ENCODE results near the gene WRAP53. TPM values are rescaled to one million over a fixed set of nuclear protein-coding genes. Genes with fewer than 3 reads are reported as not detected.

WRAP53 gene
- total and polyA plus RNA-seq, 4 donors: 3.6 to 7.3 (median 4.8) TPM

- DNase-seq (no peak), ATAC-seq (ENCODE audit: low FRiP score) (no peak)
- 88 to 89% methylated on average over 14 of the region's 14 CpGs for WGBS, 2 donors
- intact Hi-C loops (cut with DNase I): no loop called here
- peaks cover 3% of the 10 kb centered on the region for H3K9me3 ChIP-seq (ENCODE audit: control insufficient read depth, low read length)
- peaks cover 3 to 6% of the 10 kb centered on the region in 2 donors for H3K36me3 ChIP-seq (ENCODE audit: control insufficient read depth in 1 of 2, insufficient read depth in 2 of 2, low read length in 1 of 2)
- H3K4me3 ChIP-seq (ENCODE audit: low read length in 2 of 2): no peak overlapping the region
- H3K4me1 ChIP-seq (ENCODE audit: control insufficient read depth in 1 of 2, insufficient read depth in 2 of 2, low read length in 2 of 2): no peaks in the 10 kb centered on the region
- no peaks in the 10 kb centered on the region for H3K27me3 ChIP-seq (ENCODE audit: control insufficient read depth in 1 of 2, insufficient read depth in 2 of 2, low read length in 1 of 2)
- H3K27ac ChIP-seq (ENCODE audit: low read depth in 1 of 2, low read length in 2 of 2): no peak overlapping the region
Measured at GRCh38 chr17:7674934-7675333, 13.3 kb upstream of the WRAP53 start.

- H3K36me3 ChIP-seq (ENCODE audit: control insufficient read depth in 1 of 2, insufficient read depth in 2 of 2, low read length in 1 of 2): peaks cover 3 to 4% of the 10 kb centered on the region in 2 donors
- 75 to 86% methylated on average over 5 of the region's 5 CpGs for WGBS, 2 donors
- H3K27me3 ChIP-seq (ENCODE audit: control insufficient read depth in 1 of 2, insufficient read depth in 2 of 2, low read length in 1 of 2): no peaks in the 10 kb centered on the region
- H3K27ac ChIP-seq (ENCODE audit: low read depth in 1 of 2, low read length in 2 of 2): no peak overlapping the region
- intact Hi-C loops (cut with DNase I): no loop called here
- H3K4me3 ChIP-seq (ENCODE audit: low read length in 2 of 2): no peak overlapping the region
- ATAC-seq (ENCODE audit: low FRiP score) (no peak), DNase-seq (no peak)
- H3K9me3 ChIP-seq (ENCODE audit: control insufficient read depth, low read length): peaks cover 3% of the 10 kb centered on the region
- H3K4me1 ChIP-seq (ENCODE audit: control insufficient read depth in 1 of 2, insufficient read depth in 2 of 2, low read length in 2 of 2): no peaks in the 10 kb centered on the region
Measured at GRCh38 chr17:7676533-7676932, 11.7 kb upstream of the WRAP53 start.

GRCh38 chr17:7677388-7678067, 10.7 kb upstream of the WRAP53 start:
- DNase-seq: no peak
- Histone ChIP-seq H3K36me3 (ENCODE audit: control insufficient read depth in 1 of 2, insufficient read depth in 2 of 2, low read length in 1 of 2) (peaks cover 3 to 4% of the 10 kb centered on the region in 2 donors), H3K4me3 (ENCODE audit: low read length in 2 of 2) (no peak overlapping the region), H3K9me3 (ENCODE audit: control insufficient read depth, low read length) (peaks cover 3% of the 10 kb centered on the region), H3K27me3 (ENCODE audit: control insufficient read depth in 1 of 2, insufficient read depth in 2 of 2, low read length in 1 of 2) (no peaks in the 10 kb centered on the region), H3K4me1 (ENCODE audit: control insufficient read depth in 1 of 2, insufficient read depth in 2 of 2, low read length in 2 of 2) (no peaks in the 10 kb centered on the region), H3K27ac (ENCODE audit: low read depth in 1 of 2, low read length in 2 of 2) (no peak overlapping the region)
- intact Hi-C loops (cut with DNase I): no loop called here
- ATAC-seq (ENCODE audit: low FRiP score): no peak
- 68 to 72% methylated on average over 10 of the region's 10 CpGs for WGBS, 2 donors

- intact Hi-C loops (cut with DNase I): loop anchor here (5.0 to 10.0 kb wide), 3 partner anchors 58 to 470 kb away; partner anchors contain the start of genes SAT2 (in 2 of the 2) and PER1 (in 1 of the 2)
- 67 to 71% methylated on average over 15 of the region's 15 CpGs for WGBS, 2 donors
- no peaks in the 10 kb centered on the region for H3K27me3 ChIP-seq (ENCODE audit: control insufficient read depth in 1 of 2, insufficient read depth in 2 of 2, low read length in 1 of 2)
- ATAC-seq (ENCODE audit: low FRiP score): no peak
- no peaks in the 10 kb centered on the region for H3K36me3 ChIP-seq (ENCODE audit: control insufficient read depth in 1 of 2, insufficient read depth in 2 of 2, low read length in 1 of 2)
- H3K4me1 ChIP-seq (ENCODE audit: control insufficient read depth in 1 of 2, insufficient read depth in 2 of 2, low read length in 2 of 2): no peaks in the 10 kb centered on the region
- peak overlapping the region in 1 of 2 donors; percentile 50 for H3K27ac ChIP-seq (ENCODE audit: low read depth in 1 of 2, low read length in 2 of 2)
- DNase-seq: no peak
- no peaks in the 10 kb centered on the region for H3K9me3 ChIP-seq (ENCODE audit: control insufficient read depth, low read length)
- H3K4me3 ChIP-seq (ENCODE audit: low read length in 2 of 2): peak overlapping the region in 1 of 2 donors; percentile 48
Measured at GRCh38 chr17:7684851-7685532, 3.3 kb upstream of the WRAP53 start.

- 3 to 5% methylated on average over 44 of the region's 44 CpGs for WGBS, 2 donors
- no peaks in the 10 kb centered on the region for H3K36me3 ChIP-seq (ENCODE audit: control insufficient read depth in 1 of 2, insufficient read depth in 2 of 2, low read length in 1 of 2)
- H3K27me3 ChIP-seq (ENCODE audit: control insufficient read depth in 1 of 2, insufficient read depth in 2 of 2, low read length in 1 of 2): no peaks in the 10 kb centered on the region
- intact Hi-C loops (cut with DNase I): loop anchor here (5.0 to 10.0 kb wide), 3 partner anchors 58 to 469 kb away; partner anchors contain the start of genes SAT2 (in 2 of the 2) and PER1 (in 1 of the 2)
- peak overlapping the region; percentile 48 to 62 for H3K4me3 ChIP-seq (ENCODE audit: low read length in 2 of 2)
- no peaks in the 10 kb centered on the region for H3K9me3 ChIP-seq (ENCODE audit: control insufficient read depth, low read length)
- no peaks in the 10 kb centered on the region for H3K4me1 ChIP-seq (ENCODE audit: control insufficient read depth in 1 of 2, insufficient read depth in 2 of 2, low read length in 2 of 2)
- H3K27ac ChIP-seq (ENCODE audit: low read depth in 1 of 2, low read length in 2 of 2): peak overlapping the region; percentile 83 to 96
- peak; percentile 97 for DNase-seq
- peak; percentile 90 for ATAC-seq (ENCODE audit: low FRiP score)
Measured at GRCh38 chr17:7685533-7686221, 2.6 kb upstream of the WRAP53 start.

- Histone ChIP-seq H3K9me3 (ENCODE audit: control insufficient read depth, low read length) (no peaks in the 10 kb centered on the region), H3K4me1 (ENCODE audit: control insufficient read depth in 1 of 2, insufficient read depth in 2 of 2, low read length in 2 of 2) (no peaks in the 10 kb centered on the region), H3K4me3 (ENCODE audit: low read length in 2 of 2) (peak overlapping the region; percentile 91 to 96), H3K36me3 (ENCODE audit: control insufficient read depth in 1 of 2, insufficient read depth in 2 of 2, low read length in 1 of 2) (no peaks in the 10 kb centered on the region), H3K27me3 (ENCODE audit: control insufficient read depth in 1 of 2, insufficient read depth in 2 of 2, low read length in 1 of 2) (no peaks in the 10 kb centered on the region), H3K27ac (ENCODE audit: low read depth in 1 of 2, low read length in 2 of 2) (peak overlapping the region; percentile 96)
- peak; percentile 88 to 89 for DNase-seq
- intact Hi-C loops (cut with DNase I): loop anchor here (1.0 to 10.0 kb wide), 4 partner anchors 59 to 468 kb away; partner anchors contain the start of genes SAT2 (in 2 of the 2) and PER1 (in 1 of the 2)
- WGBS, 2 donors: 0% methylated on average over 30 of the region's 30 CpGs
- peak; percentile 86 for ATAC-seq (ENCODE audit: low FRiP score)
Measured at GRCh38 chr17:7686222-7687071, 1.8 kb upstream of the WRAP53 start.

- no peaks in the 10 kb centered on the region for H3K36me3 ChIP-seq (ENCODE audit: control insufficient read depth in 1 of 2, insufficient read depth in 2 of 2, low read length in 1 of 2)
- intact Hi-C loops (cut with DNase I): loop anchor here (1.0 to 10.0 kb wide), 4 partner anchors 60 to 468 kb away; partner anchors contain the start of genes SAT2 (in 2 of the 2) and PER1 (in 1 of the 2)
- no peaks in the 10 kb centered on the region for H3K4me1 ChIP-seq (ENCODE audit: control insufficient read depth in 1 of 2, insufficient read depth in 2 of 2, low read length in 2 of 2)
- WGBS, 2 donors: 0 to 1% methylated on average over 30 of the region's 30 CpGs
- H3K9me3 ChIP-seq (ENCODE audit: control insufficient read depth, low read length): no peaks in the 10 kb centered on the region
- peak within 1 kb of the TSS; percentile 91 to 96 for H3K4me3 ChIP-seq (ENCODE audit: low read length in 2 of 2)
- H3K27ac ChIP-seq (ENCODE audit: low read depth in 1 of 2, low read length in 2 of 2): peak within 1 kb of the TSS; percentile 96
- DNase-seq (peak; percentile 91 to 92), ATAC-seq (ENCODE audit: low FRiP score) (peak; percentile 89)
- H3K27me3 ChIP-seq (ENCODE audit: control insufficient read depth in 1 of 2, insufficient read depth in 2 of 2, low read length in 1 of 2): no peaks in the 10 kb centered on the region
Measured at GRCh38 chr17:7687072-7687907, 987 bp upstream of the WRAP53 start, which contains the start of gene TP53. Gene TP53 (minus strand): TSS chr17:7687490. CDS start chr17:7676594, 10,896 bp downstream.
